K562 (cell line): ENCODE measurements around the gene MEX3D. TPM values are rescaled to one million over a fixed set of nuclear protein-coding genes. Genes with fewer than 3 reads are reported as not detected.
A peak's percentile ranks its signal among the peaks of the same experiment; 100 is the strongest.

Source experiments
- ARID3A ChIP-seq: IDR thresholded peaks from 2 replicates; pipeline ENCODE4 v1.6.1; 2012; ENCODE audit warnings: low read depth, low read length, improper control_type of control experiment, borderline replicate concordance
- FOSL1 ChIP-seq: fragments of 200-800 bp; sonication (Bioruptor generic); conservative IDR thresholded peaks from 2 replicates; pipeline ENCODE4 v1.6.1; 2016; ENCODE audit warnings: missing genetic modification characterization, missing compliant biosample characterization
- GABPB1 ChIP-seq: sonication (generic); formaldehyde crosslinking; IDR thresholded peaks from 2 replicates; pipeline ENCODE4 v1.8.0; 2022; ENCODE audit warnings: mild to moderate bottlenecking, missing genetic modification reagents
- GTF2B ChIP-seq: IDR thresholded peaks from 2 replicates; pipeline ENCODE4 v1.6.1; 2011; ENCODE audit not compliant: insufficient read length; ENCODE audit errors: extremely low read depth
- IFI16 ChIP-seq: fragments of 250-450 bp; sonication (Bioruptor Pico); IDR thresholded peaks from 2 replicates; pipeline ENCODE4 v2.1.2; 2022; ENCODE audit warnings: mild to moderate bottlenecking, inconsistent platforms
- KAT7 ChIP-seq: sonication (generic); formaldehyde crosslinking; IDR thresholded peaks from 2 replicates; pipeline ENCODE4 v1.8.0; 2022; ENCODE audit warnings: missing genetic modification reagents, mild to moderate bottlenecking, borderline replicate concordance
- KDM5B ChIP-seq: fragments of 200-600 bp; sonication (generic); IDR thresholded peaks from 2 replicates; pipeline ENCODE4 v1.6.1; 2012; ENCODE audit warnings: low read depth, mild to moderate bottlenecking, moderate library complexity, low read length, control low read depth, inconsistent platforms; ENCODE audit not compliant: insufficient replicate concordance
- MAFK ChIP-seq: IDR thresholded peaks from 2 replicates; pipeline ENCODE4 v1.6.1; 2011; ENCODE audit warnings: low read length, improper control_type of control experiment
- MEF2D ChIP-seq: conservative IDR thresholded peaks from 2 replicates; pipeline ENCODE4 v1.6.1; 2016; ENCODE audit warnings: low read depth, missing genetic modification characterization, missing compliant biosample characterization
- NCOA2 ChIP-seq, 2 experiments: fragments of 450-650 bp; IDR thresholded peaks; 2 replicates each; pipeline ENCODE4 v1.6.1; 2018; ENCODE audit warnings: mild to moderate bottlenecking in 2 of 2, moderate library complexity in 1 of 2; ENCODE audit not compliant: partially characterized antibody in 2 of 2
- NEUROD1 ChIP-seq: fragments of 150-350 bp; IDR thresholded peaks from 2 replicates; pipeline ENCODE4 v1.6.1; 2014; ENCODE audit warnings: borderline replicate concordance, low read length, low read depth; ENCODE audit not compliant: partially characterized antibody
- NR0B1 ChIP-seq: fragments of 450-650 bp; IDR thresholded peaks from one replicate; pipeline ENCODE4 v1.6.1; 2018; ENCODE audit warnings: mild to moderate bottlenecking, moderate library complexity; ENCODE audit not compliant: partially characterized antibody
- RBM34 ChIP-seq: fragments of 200-400 bp; formaldehyde crosslinking; IDR thresholded peaks from 2 replicates; pipeline ENCODE4 v1.6.1; 2018; ENCODE audit warnings: low read length, borderline replicate concordance; ENCODE audit not compliant: insufficient read depth
- SMARCE1 ChIP-seq: fragments of 450-650 bp; IDR thresholded peaks from 2 replicates; pipeline ENCODE4 v1.7.1; 2016; ENCODE audit warnings: mild to moderate bottlenecking
- ZNF512 ChIP-seq: IDR thresholded peaks from 2 replicates; pipeline ENCODE4 v1.6.1; 2016; ENCODE audit warnings: missing genetic modification characterization, missing compliant biosample characterization
- ZNF644 ChIP-seq: fragments of 200-800 bp; sonication (Bioruptor generic); IDR thresholded peaks from 2 replicates; pipeline ENCODE4 v1.6.1; 2016; ENCODE audit warnings: low read depth, missing genetic modification characterization, missing compliant biosample characterization
- ZNF79 ChIP-seq: fragments of 250-450 bp; sonication (Bioruptor Pico); IDR thresholded peaks from 2 replicates; pipeline ENCODE4 v1.4.0; 2020; ENCODE audit warnings: low read depth, mild to moderate bottlenecking, moderate library complexity
- polyA plus RNA-seq, 8 experiments: library from polyadenylated mRNA; depleted of rRNA in 4 of 8; stranded (reverse) in 5 of 8; unstranded in 3 of 8; fragments of >200 nt; fragmentation: Nextera tagmentation in 2 of 8; fragmentation: Illumina TruSeq in 1 of 8; extraction: Ambion mirVana in 2 of 8; extraction: Trizol in 1 of 8; gene quantifications; 2 replicates each; pipeline versions ENCODE4 v1.2.1 to v1.2.3, GENCODE V29; 2011 to 2014; ENCODE audit warnings: inconsistent platforms in 1 of 8, missing spikeins in 1 of 8
- total RNA-seq, 7 experiments: library from RNA; depleted of rRNA in 6 of 7; stranded (reverse); fragments of >200 nt in 6 of 7; fragmentation: Illumina TruSeq in 2 of 7; extraction: Trizol in 2 of 7; gene quantifications; 2 replicates each; pipeline versions ENCODE4 v1.2.1 to v1.2.3, GENCODE V29; 2011 to 2021; ENCODE audit warnings: low replicate concordance in 1 of 7
- TF ChIP-seq, protein P1 (sequence below): fragments of 250-450 bp; sonication (Bioruptor Pico); IDR thresholded peaks from 2 replicates; pipeline ENCODE4 v1.4.0; 2020; ENCODE audit warnings: mild to moderate bottlenecking, moderate library complexity

The MEX3D gene
- total and polyA plus RNA-seq, 9 of the 15 experiments (the other 6 are each of a cell fraction or from before 2014, with no cell fraction given), result 1.7 to 39.3 (median 5.7) TPM

DNA sequence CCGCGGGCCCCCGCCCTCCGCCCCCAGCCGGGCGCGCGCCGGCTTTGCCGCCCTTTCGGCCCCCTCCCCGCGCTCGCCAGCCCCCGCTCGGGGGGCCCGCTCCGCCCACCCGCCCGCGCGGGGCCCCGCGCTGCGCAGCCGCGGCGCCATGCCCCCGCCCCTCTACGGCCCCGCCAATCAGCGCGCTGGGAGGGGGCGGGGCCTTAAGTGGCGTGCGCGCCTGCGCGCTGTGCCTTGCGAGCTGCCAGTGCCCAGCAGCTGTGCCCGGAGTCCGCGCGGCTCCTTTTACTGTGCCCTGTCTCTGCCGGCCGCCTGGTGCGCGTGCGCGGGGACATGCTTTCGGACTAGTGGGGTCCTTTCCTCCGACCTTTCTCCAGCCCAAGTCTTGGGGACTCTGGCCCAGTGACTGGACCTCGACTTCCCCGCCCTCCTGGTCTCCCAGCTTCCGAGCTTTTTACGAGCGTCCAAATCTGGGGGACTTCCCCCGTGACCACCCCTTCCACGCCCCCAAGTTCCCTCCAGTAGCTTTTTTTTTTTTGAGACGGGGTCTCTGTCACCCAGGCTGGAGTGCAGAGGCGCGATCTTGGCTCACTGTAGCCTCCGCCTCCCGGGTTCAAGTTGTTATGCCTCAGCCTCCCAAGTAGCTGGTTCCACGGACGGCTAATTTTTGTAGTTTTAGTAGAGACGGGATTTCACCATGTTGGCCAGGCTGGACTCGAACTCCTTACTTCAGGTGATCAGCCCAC lies 24.8 kb upstream of the MEX3D start, which contains the start of gene MBD3 (continued):
- TF ChIP-seq ZNF644 (tag) (no peak), MEF2D (no peak), ZNF512 (no peak), GABPB1 (no peak), FOSL1 (tag) (peak; percentile 32; the same call in 1 of the 2 replicates), KAT7 (CRISPR knock-in tag) (no peak), NEUROD1 (no peak), ZNF79 (CRISPR knock-in tag) (no peak), NCOA2 (IDR thresholded peaks at IDR 0.05; ENCODE audit: partially characterized antibody in 2 of 2) (no peak), IFI16 (CRISPR knock-in tag) (no peak), NR0B1 (no peak), SMARCE1 (0 out of 2 replicates have a peak, but pooled peaks have one; percentile 35), RBM34 (no peak), MAFK (no peak), GTF2B (no peak), ARID3A (no peak), KDM5B (peak; percentile 60)
- TF ChIP-seq, protein P1, sequence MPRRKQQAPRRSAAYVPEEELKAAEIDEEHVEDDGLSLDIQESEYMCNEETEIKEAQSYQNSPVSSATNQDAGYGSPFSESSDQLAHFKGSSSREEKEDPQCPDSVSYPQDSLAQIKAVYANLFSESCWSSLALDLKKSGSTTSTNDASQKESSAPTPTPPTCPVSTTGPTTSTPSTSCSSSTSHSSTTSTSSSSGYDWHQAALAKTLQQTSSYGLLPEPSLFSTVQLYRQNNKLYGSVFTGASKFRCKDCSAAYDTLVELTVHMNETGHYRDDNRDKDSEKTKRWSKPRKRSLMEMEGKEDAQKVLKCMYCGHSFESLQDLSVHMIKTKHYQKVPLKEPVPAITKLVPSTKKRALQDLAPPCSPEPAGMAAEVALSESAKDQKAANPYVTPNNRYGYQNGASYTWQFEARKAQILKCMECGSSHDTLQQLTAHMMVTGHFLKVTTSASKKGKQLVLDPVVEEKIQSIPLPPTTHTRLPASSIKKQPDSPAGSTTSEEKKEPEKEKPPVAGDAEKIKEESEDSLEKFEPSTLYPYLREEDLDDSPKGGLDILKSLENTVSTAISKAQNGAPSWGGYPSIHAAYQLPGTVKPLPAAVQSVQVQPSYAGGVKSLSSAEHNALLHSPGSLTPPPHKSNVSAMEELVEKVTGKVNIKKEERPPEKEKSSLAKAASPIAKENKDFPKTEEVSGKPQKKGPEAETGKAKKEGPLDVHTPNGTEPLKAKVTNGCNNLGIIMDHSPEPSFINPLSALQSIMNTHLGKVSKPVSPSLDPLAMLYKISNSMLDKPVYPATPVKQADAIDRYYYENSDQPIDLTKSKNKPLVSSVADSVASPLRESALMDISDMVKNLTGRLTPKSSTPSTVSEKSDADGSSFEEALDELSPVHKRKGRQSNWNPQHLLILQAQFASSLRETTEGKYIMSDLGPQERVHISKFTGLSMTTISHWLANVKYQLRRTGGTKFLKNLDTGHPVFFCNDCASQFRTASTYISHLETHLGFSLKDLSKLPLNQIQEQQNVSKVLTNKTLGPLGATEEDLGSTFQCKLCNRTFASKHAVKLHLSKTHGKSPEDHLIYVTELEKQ (CRISPR knock-in tag), result no peak
